ENCODE data around the gene NFKB1.

The NFKB1 gene

DNA sequence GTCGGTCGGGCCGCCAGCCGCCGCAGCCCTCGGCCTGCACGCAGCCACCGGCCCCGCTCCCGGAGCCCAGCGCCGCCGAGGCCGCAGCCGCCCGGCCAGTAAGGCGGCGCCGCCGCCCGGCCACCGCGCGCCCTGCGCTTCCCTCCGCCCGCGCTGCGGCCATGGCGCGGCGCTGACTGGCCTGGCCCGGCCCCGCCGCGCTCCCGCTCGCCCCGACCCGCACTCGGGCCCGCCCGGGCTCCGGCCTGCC lies 213 bp downstream of the NFKB1 start:
- peak overlapping the region; percentile 89 for H3K27ac ChIP-seq (ENCODE audit: low read depth, low read length, poor library complexity, severe bottlenecking)
- no peaks in the 10 kb centered on the region for H3K27me3 ChIP-seq (ENCODE audit: insufficient read depth, low read length)
- H3K79me2 ChIP-seq (ENCODE audit: insufficient read depth, low read length) = peaks cover 41% of the 10 kb centered on the region
- no peak for TF ChIP-seq EZH2 (IDR thresholded peaks at IDR 0.05; ENCODE audit: borderline replicate concordance, low read length)
- TF ChIP-seq, protein P1, sequence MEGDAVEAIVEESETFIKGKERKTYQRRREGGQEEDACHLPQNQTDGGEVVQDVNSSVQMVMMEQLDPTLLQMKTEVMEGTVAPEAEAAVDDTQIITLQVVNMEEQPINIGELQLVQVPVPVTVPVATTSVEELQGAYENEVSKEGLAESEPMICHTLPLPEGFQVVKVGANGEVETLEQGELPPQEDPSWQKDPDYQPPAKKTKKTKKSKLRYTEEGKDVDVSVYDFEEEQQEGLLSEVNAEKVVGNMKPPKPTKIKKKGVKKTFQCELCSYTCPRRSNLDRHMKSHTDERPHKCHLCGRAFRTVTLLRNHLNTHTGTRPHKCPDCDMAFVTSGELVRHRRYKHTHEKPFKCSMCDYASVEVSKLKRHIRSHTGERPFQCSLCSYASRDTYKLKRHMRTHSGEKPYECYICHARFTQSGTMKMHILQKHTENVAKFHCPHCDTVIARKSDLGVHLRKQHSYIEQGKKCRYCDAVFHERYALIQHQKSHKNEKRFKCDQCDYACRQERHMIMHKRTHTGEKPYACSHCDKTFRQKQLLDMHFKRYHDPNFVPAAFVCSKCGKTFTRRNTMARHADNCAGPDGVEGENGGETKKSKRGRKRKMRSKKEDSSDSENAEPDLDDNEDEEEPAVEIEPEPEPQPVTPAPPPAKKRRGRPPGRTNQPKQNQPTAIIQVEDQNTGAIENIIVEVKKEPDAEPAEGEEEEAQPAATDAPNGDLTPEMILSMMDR (IDR thresholded peaks at IDR 0.05; ENCODE audit: low read length) = no peak
- peak overlapping the region; percentile 81 for H3K4me2 ChIP-seq (ENCODE audit: low read length)
- H3K9me2 ChIP-seq (ENCODE audit: low read depth, low read length) = no peaks in the 10 kb centered on the region
- peak overlapping the region; percentile 82 for H3K4me3 ChIP-seq (ENCODE audit: low read depth, low read length, poor library complexity, severe bottlenecking)
- H3K36me3 ChIP-seq (ENCODE audit: insufficient read depth, low read length) = no peaks in the 10 kb centered on the region
- no peaks in the 10 kb centered on the region for H3F3A ChIP-seq (ENCODE audit: insufficient read depth, low read length)
- H3K4me1 ChIP-seq (ENCODE audit: insufficient read depth, low read length, severe bottlenecking) = peaks cover 52% of the 10 kb centered on the region
- 0 out of 2 replicates have a peak, but pooled peaks cover 2% of the 10 kb centered on the region for H4K20me1 ChIP-seq (ENCODE audit: insufficient read depth, low read length)
- peak overlapping the region; percentile 99 for H3K9ac ChIP-seq (ENCODE audit: low read length)
- no peak overlapping the region for H2AFZ ChIP-seq (ENCODE audit: low read length)
- no peaks in the 10 kb centered on the region for H3K9me3 ChIP-seq (ENCODE audit: low read length)

DNA sequence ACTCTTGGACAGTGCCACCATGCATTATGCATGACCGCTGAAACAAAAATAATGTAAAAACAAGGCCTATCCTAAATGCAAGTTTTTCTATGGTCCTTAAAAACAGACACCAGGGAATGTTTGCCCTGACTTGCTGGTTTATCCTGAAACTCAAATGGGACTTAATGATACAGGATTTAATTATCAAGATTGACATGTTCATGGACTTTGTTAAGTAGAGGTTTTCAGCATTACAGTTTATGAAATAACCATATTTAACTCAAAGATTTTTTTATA lies 1.3 kb downstream of the NFKB1 start:
- H3K27ac ChIP-seq (ENCODE audit: low read depth, low read length, poor library complexity, severe bottlenecking) = peak overlapping the region; percentile 89
- no peak overlapping the region for H2AFZ ChIP-seq (ENCODE audit: low read length)
- peaks cover 52% of the 10 kb centered on the region for H3K79me2 ChIP-seq (ENCODE audit: insufficient read depth, low read length)
- H3K4me2 ChIP-seq (ENCODE audit: low read length) = peak overlapping the region; percentile 81
- no peaks in the 10 kb centered on the region for H3K9me2 ChIP-seq (ENCODE audit: low read depth, low read length)
- peak overlapping the region; percentile 82 for H3K4me3 ChIP-seq (ENCODE audit: low read depth, low read length, poor library complexity, severe bottlenecking)
- no peaks in the 10 kb centered on the region for H3K9me3 ChIP-seq (ENCODE audit: low read length)
- no peak for TF ChIP-seq EZH2 (IDR thresholded peaks at IDR 0.05; ENCODE audit: borderline replicate concordance, low read length)
- TF ChIP-seq, protein P1 (IDR thresholded peaks at IDR 0.05; ENCODE audit: low read length) = no peak
- no peaks in the 10 kb centered on the region for H3K27me3 ChIP-seq (ENCODE audit: insufficient read depth, low read length)
- H3K4me1 ChIP-seq (ENCODE audit: insufficient read depth, low read length, severe bottlenecking) = peaks cover 50% of the 10 kb centered on the region
- no peaks in the 10 kb centered on the region for H3K36me3 ChIP-seq (ENCODE audit: insufficient read depth, low read length)
- peak overlapping the region; percentile 99 for H3K9ac ChIP-seq (ENCODE audit: low read length)
- H3F3A ChIP-seq (ENCODE audit: insufficient read depth, low read length) = no peaks in the 10 kb centered on the region
- 0 out of 2 replicates have a peak, but pooled peaks cover 2% of the 10 kb centered on the region for H4K20me1 ChIP-seq (ENCODE audit: insufficient read depth, low read length)

DNA sequence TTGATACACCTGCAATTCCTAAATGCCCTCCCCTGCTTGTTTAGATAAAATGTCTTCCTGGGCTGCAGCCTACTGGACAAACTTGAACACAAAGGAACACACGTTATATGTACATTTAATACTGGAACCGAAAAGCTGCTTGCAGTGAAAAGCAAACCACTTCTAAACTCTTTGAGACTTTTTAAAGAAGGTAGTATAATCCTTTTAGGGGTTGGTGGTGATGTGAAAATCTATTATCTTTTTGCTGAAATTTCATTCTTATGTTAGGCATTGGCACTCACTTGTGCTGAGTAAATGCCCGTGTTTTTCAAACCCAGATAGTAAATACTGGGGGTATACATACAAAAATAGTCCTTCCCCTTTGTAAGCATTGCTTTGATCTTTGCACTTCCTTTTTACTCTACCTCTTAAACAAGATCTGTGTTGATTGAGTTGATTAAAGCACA lies 2.2 kb downstream of the NFKB1 start:
- H3K27me3 ChIP-seq (ENCODE audit: insufficient read depth, low read length) = no peaks in the 10 kb centered on the region
- peak overlapping the region; percentile 89 for H3K27ac ChIP-seq (ENCODE audit: low read depth, low read length, poor library complexity, severe bottlenecking)
- peak overlapping the region; percentile 81 for H3K4me2 ChIP-seq (ENCODE audit: low read length)
- H3K4me3 ChIP-seq (ENCODE audit: low read depth, low read length, poor library complexity, severe bottlenecking) = peak overlapping the region; percentile 82
- no peaks in the 10 kb centered on the region for H3K36me3 ChIP-seq (ENCODE audit: insufficient read depth, low read length)
- peaks cover 50% of the 10 kb centered on the region for H3K4me1 ChIP-seq (ENCODE audit: insufficient read depth, low read length, severe bottlenecking)
- TF ChIP-seq EZH2 (IDR thresholded peaks at IDR 0.05; ENCODE audit: borderline replicate concordance, low read length) = no peak
- TF ChIP-seq, protein P1 (IDR thresholded peaks at IDR 0.05; ENCODE audit: low read length) = no peak
- no peaks in the 10 kb centered on the region for H3F3A ChIP-seq (ENCODE audit: insufficient read depth, low read length)
- H3K79me2 ChIP-seq (ENCODE audit: insufficient read depth, low read length) = peaks cover 61% of the 10 kb centered on the region
- H3K9me3 ChIP-seq (ENCODE audit: low read length) = no peaks in the 10 kb centered on the region
- no peaks in the 10 kb centered on the region for H3K9me2 ChIP-seq (ENCODE audit: low read depth, low read length)
- H4K20me1 ChIP-seq (ENCODE audit: insufficient read depth, low read length) = 0 out of 2 replicates have a peak, but pooled peaks cover 2% of the 10 kb centered on the region
- H3K9ac ChIP-seq (ENCODE audit: low read length) = peak overlapping the region; percentile 99
- no peak overlapping the region for H2AFZ ChIP-seq (ENCODE audit: low read length)
